ENCODE results near the gene MT4.

The MT4 gene

GRCh38 chr16:56539656-56540055 is 25.2 kb upstream of the MT4 start:
- Histone ChIP-seq H3K4me3 (ENCODE audit: low read depth in 1 of 2, low read length in 1 of 2) (no peak overlapping the region), H3K9me3 (no peaks in the 10 kb centered on the region), H3K4me1 (ENCODE audit: control insufficient read depth in 1 of 2, insufficient read depth in 1 of 2, low read depth in 1 of 2, low read length in 1 of 2) (no peaks in the 10 kb centered on the region), H3K36me3 (no peaks in the 10 kb centered on the region), H3K27ac (no peak overlapping the region), H3K27me3 (peaks cover 45% of the 10 kb centered on the region)
- TF ChIP-seq CTCF (IDR thresholded peaks at IDR 0.05): no peak

GRCh38 chr16:56542039-56542438 is 22.8 kb upstream of the MT4 start:
- no peak overlapping the region for H3K4me3 ChIP-seq (ENCODE audit: low read depth in 1 of 2, low read length in 1 of 2)
- H3K4me1 ChIP-seq (ENCODE audit: control insufficient read depth in 1 of 2, insufficient read depth in 1 of 2, low read depth in 1 of 2, low read length in 1 of 2): no peaks in the 10 kb centered on the region
- no peak overlapping the region for H3K27ac ChIP-seq
- no peak for TF ChIP-seq CTCF (IDR thresholded peaks at IDR 0.05)
- H3K36me3 ChIP-seq: no peaks in the 10 kb centered on the region
- peaks cover 31% of the 10 kb centered on the region for H3K27me3 ChIP-seq
- H3K9me3 ChIP-seq: no peaks in the 10 kb centered on the region

- no peaks in the 10 kb centered on the region for H3K4me1 ChIP-seq (ENCODE audit: control insufficient read depth in 1 of 2, insufficient read depth in 1 of 2, low read depth in 1 of 2, low read length in 1 of 2)
- TF ChIP-seq CTCF (IDR thresholded peaks at IDR 0.05): no peak
- peaks cover 41% of the 10 kb centered on the region for H3K27me3 ChIP-seq
- H3K36me3 ChIP-seq: no peaks in the 10 kb centered on the region
- no peak overlapping the region for H3K4me3 ChIP-seq (ENCODE audit: low read depth in 1 of 2, low read length in 1 of 2)
- no peak overlapping the region for H3K27ac ChIP-seq
- H3K9me3 ChIP-seq: no peaks in the 10 kb centered on the region
Measured at GRCh38 chr16:56547120-56547948, 17.5 kb upstream of the MT4 start.

GRCh38 chr16:56547949-56548567 is 16.8 kb upstream of the MT4 start:
- H3K9me3 ChIP-seq: no peaks in the 10 kb centered on the region

GRCh38 chr16:56549161-56549560 is 15.7 kb upstream of the MT4 start:
- H3K27ac ChIP-seq: no peak overlapping the region
- peaks cover 44% of the 10 kb centered on the region for H3K27me3 ChIP-seq
- H3K4me1 ChIP-seq (ENCODE audit: control insufficient read depth in 1 of 2, insufficient read depth in 1 of 2, low read depth in 1 of 2, low read length in 1 of 2): no peaks in the 10 kb centered on the region

More at GRCh38 chr16:56547949-56548567, 16.8 kb upstream of the MT4 start:
- H3K4me3 ChIP-seq (ENCODE audit: low read depth in 1 of 2, low read length in 1 of 2): no peak overlapping the region
- H3K27ac ChIP-seq: no peak overlapping the region
- TF ChIP-seq CTCF (IDR thresholded peaks at IDR 0.05): no peak
- no peaks in the 10 kb centered on the region for H3K36me3 ChIP-seq
- H3K27me3 ChIP-seq: peaks cover 41% of the 10 kb centered on the region
- no peaks in the 10 kb centered on the region for H3K4me1 ChIP-seq (ENCODE audit: control insufficient read depth in 1 of 2, insufficient read depth in 1 of 2, low read depth in 1 of 2, low read length in 1 of 2)

More at GRCh38 chr16:56549161-56549560, 15.7 kb upstream of the MT4 start:
- Histone ChIP-seq H3K36me3 (no peaks in the 10 kb centered on the region), H3K9me3 (no peaks in the 10 kb centered on the region), H3K4me3 (ENCODE audit: low read depth in 1 of 2, low read length in 1 of 2) (no peak overlapping the region)
- TF ChIP-seq CTCF (IDR thresholded peaks at IDR 0.05): no peak
